Activated naive CD4-positive, alpha-beta T cell treated with anti-CD3 and anti-CD28 coated beads for 36 hours (primary cell): Measurements from ENCODE around the gene TGM2. TPM values are rescaled to one million over a fixed set of nuclear protein-coding genes. Genes with fewer than 3 reads are reported as not detected.

ENCODE experiments used
- CTCF ChIA-PET: fragments of 350-600 bp; sonication (Branson Sonifier 250); formaldehyde crosslinking; loops from one replicate; lab custom pipeline; 2021; ENCODE audit warnings: antibody characterized with exemption; lab: Charles Lee
- DNase-seq: peaks from one replicate; pipeline ENCODE4 v3.0.0-alpha.2; 2020
- H3K27ac Mint-ChIP-seq: one replicate; pipeline ENCODE4 v1.8.0; 2021; ENCODE audit warnings: mild to moderate bottlenecking, mixed read lengths
- H3K27me3 Mint-ChIP-seq: one replicate; pipeline ENCODE4 v1.8.0; 2021; ENCODE audit warnings: low read depth, mixed read lengths
- H3K36me3 Mint-ChIP-seq: one replicate; pipeline ENCODE4 v1.8.0; 2021; ENCODE audit warnings: low read depth, mixed read lengths
- H3K4me1 Mint-ChIP-seq: one replicate; pipeline ENCODE4 v1.8.0; 2021; ENCODE audit warnings: low read depth, mixed read lengths
- H3K4me3 Mint-ChIP-seq: one replicate; pipeline ENCODE4 v1.8.0; 2021; ENCODE audit warnings: mild to moderate bottlenecking, moderate library complexity, mixed read lengths
- H3K9me3 Mint-ChIP-seq: one replicate; pipeline ENCODE4 v1.8.0; 2021; ENCODE audit warnings: mixed read lengths
- intact Hi-C: fragments of 100-400 bp; cut with micrococcal nuclease; formaldehyde crosslinking; loops from one replicate; pipeline ENCODE4 v1.15.1; 2023
- total RNA-seq, 2 experiments: library from RNA; stranded (reverse); gene quantifications; one replicate each; pipeline ENCODE4 v1.2.3, GENCODE V29; 2021

The TGM2 gene
- total RNA-seq, 2 experiments from 2014 or later: not detected

DNA sequence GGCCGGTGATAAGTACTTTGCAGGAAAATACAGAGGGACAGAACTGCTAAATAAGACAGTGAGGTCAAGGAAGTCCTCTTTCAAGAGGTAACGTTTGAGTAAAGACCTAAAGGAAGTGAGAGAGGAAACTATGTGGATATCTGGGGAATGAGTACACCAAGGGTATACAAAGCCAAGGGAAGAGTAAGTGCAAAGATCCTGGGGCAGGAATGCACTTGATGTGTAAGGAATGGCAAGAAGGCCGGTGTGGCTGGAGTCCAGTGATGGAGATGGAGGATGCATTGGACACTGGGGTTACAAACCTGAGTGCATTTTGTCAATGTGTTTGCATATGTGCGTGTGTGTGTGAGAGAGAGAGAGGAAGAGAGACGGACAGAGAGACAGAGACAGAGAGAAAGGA, 32.1 kb upstream of the TGM2 start:
- no peak for DNase-seq
- CTCF ChIA-PET: interaction anchor here (0.6 kb wide), 1 partner anchor 510 kb away, joined by 3 read pairs; no protein-coding TSS in a partner anchor
- H3K36me3 Mint-ChIP-seq: no peaks in the 10 kb centered on the region
- no peaks in the 10 kb centered on the region for H3K4me1 Mint-ChIP-seq
- H3K27me3 Mint-ChIP-seq: peaks cover 7% of the 10 kb centered on the region
- H3K4me3 Mint-ChIP-seq: no peak overlapping the region
- intact Hi-C loops: no loop called here
- H3K9me3 Mint-ChIP-seq: no peaks in the 10 kb centered on the region
- no peak overlapping the region for H3K27ac Mint-ChIP-seq

DNA sequence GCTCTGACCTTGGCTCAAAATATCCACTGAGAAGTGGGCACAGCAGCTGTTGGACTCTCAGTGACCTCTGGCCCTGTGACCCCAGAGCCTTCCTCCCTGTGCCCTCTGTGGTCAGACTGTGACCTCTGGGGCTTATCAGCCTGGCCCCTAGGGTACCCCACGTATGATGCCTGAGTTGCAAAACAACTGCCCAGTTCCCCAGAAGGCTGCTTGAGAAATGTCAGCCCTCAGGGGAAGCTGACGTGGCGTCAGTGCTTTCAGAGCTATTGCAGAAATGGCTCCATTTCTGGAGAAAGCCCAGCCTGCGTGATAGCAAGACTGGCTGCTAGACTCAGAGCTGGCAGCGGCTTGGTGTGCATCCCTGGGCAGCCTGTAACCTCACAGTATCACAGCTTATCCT, 31.5 kb upstream of the TGM2 start:
- CTCF ChIA-PET: interaction anchor here (0.9 to 1.0 kb wide), 2 partner anchors 24 to 27 kb away, joined by 3 read pairs; no protein-coding TSS in a partner anchor
- intact Hi-C loops: no loop called here

DNA sequence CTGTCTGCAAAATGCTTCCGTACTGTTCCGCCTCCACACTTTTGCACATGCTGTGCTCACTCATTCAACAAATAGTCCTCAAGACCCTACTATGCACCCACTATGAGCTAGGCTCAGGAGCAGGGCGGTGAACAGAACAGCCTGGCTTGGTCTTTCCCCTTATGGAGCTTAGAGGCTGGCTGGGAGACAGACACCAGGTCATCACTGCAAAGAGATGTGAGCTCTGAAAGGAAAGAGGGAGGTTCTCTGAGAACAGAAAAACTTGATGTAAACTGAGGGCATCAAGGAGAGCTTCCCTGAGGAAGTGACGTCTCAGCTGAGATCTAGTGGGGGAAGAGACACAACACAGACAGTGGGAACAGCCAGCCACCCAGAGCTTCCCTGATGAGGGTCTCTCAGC, 31.0 kb upstream of the TGM2 start:
- no peak overlapping the region for H3K4me3 Mint-ChIP-seq
- no peaks in the 10 kb centered on the region for H3K4me1 Mint-ChIP-seq
- no peaks in the 10 kb centered on the region for H3K36me3 Mint-ChIP-seq
- no peak overlapping the region for H3K27ac Mint-ChIP-seq
- intact Hi-C loops: no loop called here
- peaks cover 7% of the 10 kb centered on the region for H3K27me3 Mint-ChIP-seq
- no peak for DNase-seq
- CTCF ChIA-PET: interaction anchor here (0.9 to 1.0 kb wide), 2 partner anchors 25 to 27 kb away, joined by 3 read pairs; no protein-coding TSS in a partner anchor
- no peaks in the 10 kb centered on the region for H3K9me3 Mint-ChIP-seq

More for the DNA sequence above, 31.5 kb upstream of the TGM2 start:
- Mint-ChIP-seq H3K9me3 (no peaks in the 10 kb centered on the region), H3K27ac (no peak overlapping the region), H3K4me3 (no peak overlapping the region), H3K36me3 (no peaks in the 10 kb centered on the region), H3K4me1 (no peaks in the 10 kb centered on the region), H3K27me3 (peaks cover 7% of the 10 kb centered on the region)
- no peak for DNase-seq

DNA sequence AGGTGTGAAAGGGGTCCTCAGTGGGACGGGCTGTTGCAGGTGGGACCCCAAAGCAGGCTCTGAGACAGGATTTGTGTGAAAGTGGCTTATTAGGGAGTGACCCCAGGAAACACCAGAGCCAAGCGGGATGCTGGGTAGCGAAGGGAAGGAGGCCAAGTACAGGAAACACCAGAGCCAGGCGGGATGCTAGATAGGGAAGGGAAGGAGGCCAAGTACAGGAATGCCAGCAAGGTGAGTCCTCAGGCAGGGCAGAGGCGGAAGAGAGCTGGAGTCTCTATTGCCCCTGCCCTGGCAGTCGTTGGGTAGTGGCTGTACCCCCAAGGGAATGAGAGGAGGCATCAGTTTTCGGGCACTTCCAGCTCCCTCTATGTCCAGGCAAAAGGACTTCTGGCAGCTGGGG, 30.5 kb upstream of the TGM2 start:
- Mint-ChIP-seq H3K4me1 (no peaks in the 10 kb centered on the region), H3K27me3 (peaks cover 7% of the 10 kb centered on the region), H3K9me3 (no peaks in the 10 kb centered on the region), H3K27ac (no peak overlapping the region), H3K36me3 (no peaks in the 10 kb centered on the region), H3K4me3 (no peak overlapping the region)
- no peak for DNase-seq
- intact Hi-C loops: no loop called here
- CTCF ChIA-PET: interaction anchor here (0.9 to 1.0 kb wide), 2 partner anchors 25 to 28 kb away, joined by 3 read pairs; no protein-coding TSS in a partner anchor

DNA sequence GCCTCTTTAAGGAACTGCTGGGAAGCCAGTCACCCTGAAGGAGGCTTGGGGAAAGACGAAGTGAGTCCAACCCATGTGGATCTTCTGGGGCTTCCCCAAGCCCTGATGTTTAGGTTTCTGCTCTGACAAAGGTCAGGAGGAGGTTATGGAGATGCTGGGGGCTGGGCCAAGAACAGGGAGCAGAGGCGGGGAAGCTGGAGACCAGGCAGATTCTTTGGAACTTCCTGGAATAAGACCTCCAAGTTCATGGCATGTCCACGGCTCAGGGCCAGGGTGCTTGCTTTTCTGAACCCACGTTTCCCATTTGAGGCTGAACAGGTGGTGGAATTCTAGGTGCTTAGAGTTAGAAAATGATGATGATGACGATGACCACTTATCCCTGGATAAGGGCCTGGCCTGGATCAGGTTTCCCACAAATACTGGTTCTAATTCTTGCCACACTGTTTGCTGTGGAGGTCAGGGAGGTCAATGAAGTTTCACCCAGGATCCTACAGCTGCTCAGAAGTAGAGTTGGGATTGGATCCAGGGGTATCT, 30.0 kb upstream of the TGM2 start:
- Mint-ChIP-seq H3K9me3 (no peaks in the 10 kb centered on the region), H3K4me3 (no peak overlapping the region), H3K36me3 (no peaks in the 10 kb centered on the region), H3K4me1 (no peaks in the 10 kb centered on the region), H3K27me3 (peaks cover 7% of the 10 kb centered on the region), H3K27ac (no peak overlapping the region)
- DNase-seq: no peak
- CTCF ChIA-PET: no interaction called here
- intact Hi-C loops: no loop called here

DNA sequence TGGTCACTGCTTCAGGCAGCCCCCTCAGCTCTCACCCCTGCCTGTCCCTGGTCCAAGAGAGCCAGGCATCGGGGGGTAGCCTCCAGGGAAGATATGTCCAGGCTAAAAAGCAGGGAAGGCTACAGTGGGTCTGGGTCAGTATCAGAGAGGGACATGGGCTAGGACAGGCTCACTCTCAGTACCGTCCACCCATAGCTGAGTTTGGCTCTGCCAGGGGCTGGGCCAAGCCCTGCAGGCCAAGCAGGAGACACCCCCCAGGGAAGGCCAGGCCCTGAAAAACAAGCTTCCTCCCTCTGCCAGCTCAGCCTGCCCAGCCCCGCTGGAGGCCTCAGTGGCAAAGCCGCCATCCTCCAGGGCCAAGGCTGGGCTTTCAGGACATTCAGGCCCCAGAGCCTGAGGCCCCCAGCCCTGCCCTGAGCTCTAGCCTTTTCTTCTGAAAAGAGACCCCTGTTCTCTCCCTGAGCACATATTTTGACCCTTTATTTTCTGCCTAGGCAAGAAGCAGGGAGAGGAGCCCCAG, 28.6 kb upstream of the TGM2 start:
- Mint-ChIP-seq H3K4me3 (no peak overlapping the region), H3K27me3 (peaks cover 7% of the 10 kb centered on the region), H3K9me3 (no peaks in the 10 kb centered on the region), H3K36me3 (no peaks in the 10 kb centered on the region), H3K4me1 (no peaks in the 10 kb centered on the region), H3K27ac (no peak overlapping the region)
- DNase-seq: no peak
- CTCF ChIA-PET: no interaction called here
- intact Hi-C loops: no loop called here

DNA sequence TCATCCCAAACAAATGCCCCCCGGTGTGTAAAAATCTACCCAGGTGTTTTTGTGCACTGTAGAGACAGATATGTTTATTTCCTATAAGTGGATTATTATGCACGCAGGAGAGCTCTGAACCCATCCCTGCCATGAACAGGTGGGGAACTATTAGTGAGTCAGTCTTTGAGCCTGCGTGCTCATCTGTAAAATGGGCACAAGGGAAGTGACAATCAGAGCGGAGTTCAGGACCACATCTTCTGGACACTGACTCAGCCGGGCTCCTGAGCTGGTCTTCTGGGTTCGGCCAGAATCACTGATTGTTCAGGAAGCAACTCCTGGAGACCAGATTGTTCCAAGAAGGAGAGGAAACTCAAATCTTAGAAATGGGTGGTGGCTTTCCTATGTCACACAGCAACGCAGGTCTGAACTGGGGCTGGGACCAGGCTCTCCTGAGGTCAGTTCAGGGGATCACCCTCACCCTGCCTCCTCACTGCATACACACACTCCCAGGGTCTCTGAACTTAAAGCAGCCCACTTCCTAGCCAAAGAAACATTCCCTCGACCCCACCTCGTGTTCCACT, 27.3 kb upstream of the TGM2 start:
- Mint-ChIP-seq H3K9me3 (no peaks in the 10 kb centered on the region), H3K4me3 (no peak overlapping the region), H3K27ac (no peak overlapping the region), H3K36me3 (no peaks in the 10 kb centered on the region), H3K4me1 (no peaks in the 10 kb centered on the region), H3K27me3 (peaks cover 9% of the 10 kb centered on the region)
- CTCF ChIA-PET: interaction anchor here (0.6 kb wide), 1 partner anchor 42 kb away, joined by 5 read pairs; no protein-coding TSS in a partner anchor
- DNase-seq: no peak
- intact Hi-C loops: no loop called here

DNA sequence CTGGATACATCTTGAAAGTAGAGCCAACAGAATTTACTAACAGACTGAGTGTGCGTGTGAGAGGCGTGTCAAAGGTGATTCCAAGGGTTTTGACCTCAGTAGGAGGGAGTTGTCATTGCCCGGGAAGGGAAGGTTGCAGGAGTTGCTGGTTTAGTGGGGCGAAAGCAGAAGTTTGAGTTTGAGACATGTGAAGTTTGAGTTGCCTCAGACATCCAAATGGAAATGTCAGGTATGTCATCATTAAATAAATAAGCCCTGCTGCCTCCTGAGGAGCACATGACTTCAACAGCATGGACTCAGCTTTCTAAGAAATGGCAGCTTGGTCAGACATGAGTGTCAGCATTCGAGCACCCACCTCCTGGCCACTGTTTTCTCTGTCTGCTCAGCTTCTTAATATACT, 26.6 kb upstream of the TGM2 start:
- Mint-ChIP-seq H3K27ac (no peak overlapping the region), H3K4me3 (no peak overlapping the region), H3K36me3 (no peaks in the 10 kb centered on the region), H3K4me1 (no peaks in the 10 kb centered on the region), H3K27me3 (peaks cover 10% of the 10 kb centered on the region), H3K9me3 (no peaks in the 10 kb centered on the region)
- CTCF ChIA-PET: no interaction called here
- no peak for DNase-seq
- intact Hi-C loops: no loop called here

DNA sequence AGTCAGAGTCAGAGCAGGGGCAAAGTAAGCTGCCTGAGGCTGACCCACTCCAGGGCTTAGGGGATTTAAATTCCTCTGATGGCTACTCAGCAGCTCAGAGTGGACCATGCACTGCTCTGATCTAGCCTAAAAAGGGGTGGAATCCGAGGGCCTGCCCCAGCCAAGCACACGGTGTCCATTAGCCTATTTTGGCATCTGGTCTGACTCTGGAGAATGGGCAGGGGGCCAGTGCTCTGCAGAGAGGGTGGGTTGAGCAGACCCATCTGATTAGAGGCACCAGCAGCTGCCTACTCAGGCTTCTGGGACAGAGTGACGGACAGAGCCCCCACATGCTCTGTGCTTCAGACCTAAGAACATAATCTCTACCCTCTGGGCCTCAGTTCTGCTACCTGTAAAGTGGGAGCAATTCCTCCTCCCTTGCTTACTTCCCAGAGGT, 25.9 kb upstream of the TGM2 start:
- H3K36me3 Mint-ChIP-seq: no peaks in the 10 kb centered on the region

DNA sequence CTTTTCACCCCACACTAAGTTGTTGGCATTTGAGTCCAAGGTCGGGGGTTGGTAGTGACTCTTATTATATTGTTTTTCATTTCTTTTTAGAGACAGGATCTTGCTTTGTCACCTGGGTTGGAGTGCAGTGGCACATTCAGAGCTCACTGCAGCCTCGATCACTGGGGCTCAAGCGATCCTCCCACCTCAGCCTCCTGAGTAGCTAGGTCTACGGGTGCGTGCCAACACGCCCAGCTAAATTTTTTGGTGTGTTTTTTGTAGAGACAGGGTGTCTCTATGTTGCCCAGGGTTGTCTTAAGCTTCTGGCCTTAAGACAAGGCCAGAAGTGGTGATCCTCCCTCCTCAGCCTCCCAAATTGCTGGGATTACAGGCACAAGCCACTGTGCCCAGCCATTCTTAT, 25.1 kb upstream of the TGM2 start:
- H3K4me1 Mint-ChIP-seq: no peaks in the 10 kb centered on the region
- intact Hi-C loops: no loop called here
- peaks cover 9% of the 10 kb centered on the region for H3K27me3 Mint-ChIP-seq
- H3K9me3 Mint-ChIP-seq: no peaks in the 10 kb centered on the region
- H3K36me3 Mint-ChIP-seq: no peaks in the 10 kb centered on the region
- CTCF ChIA-PET: interaction anchor here (0.6 kb wide), 1 partner anchor 166 kb away, joined by 4 read pairs; no protein-coding TSS in a partner anchor
- no peak overlapping the region for H3K27ac Mint-ChIP-seq
- DNase-seq: no peak
- no peak overlapping the region for H3K4me3 Mint-ChIP-seq

More for the DNA sequence above, 25.9 kb upstream of the TGM2 start:
- CTCF ChIA-PET: no interaction called here
- no peak for DNase-seq
- intact Hi-C loops: no loop called here
- Mint-ChIP-seq H3K4me1 (no peaks in the 10 kb centered on the region), H3K27me3 (peaks cover 12% of the 10 kb centered on the region), H3K9me3 (no peaks in the 10 kb centered on the region), H3K27ac (no peak overlapping the region), H3K4me3 (no peak overlapping the region)

DNA sequence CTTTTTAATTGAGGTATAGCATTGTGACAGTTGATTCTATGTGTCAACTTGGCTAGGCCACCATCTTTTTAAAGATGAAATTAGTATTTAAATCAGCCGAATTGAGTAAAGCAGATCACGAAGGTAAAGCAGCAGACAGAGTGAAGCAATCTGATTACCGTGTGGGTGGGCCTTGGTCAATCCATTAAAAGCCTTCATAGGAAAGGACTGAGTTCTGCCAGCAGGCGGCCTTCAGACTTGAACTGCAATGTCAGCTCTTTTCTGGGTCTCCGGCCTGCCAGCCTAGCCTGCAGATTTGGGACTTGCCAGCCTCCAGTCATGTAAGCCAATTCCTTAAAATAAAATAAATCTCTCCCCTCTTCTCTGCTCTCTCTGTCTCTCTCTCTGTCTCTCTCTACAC, 22.4 kb upstream of the TGM2 start:
- Mint-ChIP-seq H3K36me3 (no peaks in the 10 kb centered on the region), H3K4me1 (no peaks in the 10 kb centered on the region), H3K4me3 (no peak overlapping the region), H3K27ac (no peak overlapping the region), H3K9me3 (no peaks in the 10 kb centered on the region), H3K27me3 (peaks cover 10% of the 10 kb centered on the region)
- no peak for DNase-seq
- intact Hi-C loops: no loop called here
- CTCF ChIA-PET: no interaction called here

DNA sequence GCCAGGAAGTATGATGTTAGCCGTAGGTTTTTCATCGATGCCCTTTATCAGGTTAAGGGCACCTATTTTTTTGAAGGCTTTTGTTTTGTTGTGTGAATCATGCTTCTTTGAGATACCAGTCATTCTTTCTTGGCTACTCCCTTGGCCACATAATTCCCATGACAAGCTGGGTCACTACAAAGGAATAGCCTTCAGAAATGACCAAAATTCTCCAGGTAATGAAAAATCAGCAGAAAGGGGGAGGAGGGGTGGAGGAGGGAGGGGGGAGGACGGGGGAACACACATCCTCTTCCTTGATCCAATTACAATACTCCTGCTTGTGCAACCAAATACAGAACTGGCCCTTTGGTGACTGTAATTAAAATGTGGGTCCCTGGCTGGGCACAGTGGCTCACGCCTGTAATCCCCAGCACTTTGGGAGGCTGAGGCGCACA, 21.7 kb upstream of the TGM2 start:
- no peaks in the 10 kb centered on the region for H3K36me3 Mint-ChIP-seq
- CTCF ChIA-PET: no interaction called here

DNA sequence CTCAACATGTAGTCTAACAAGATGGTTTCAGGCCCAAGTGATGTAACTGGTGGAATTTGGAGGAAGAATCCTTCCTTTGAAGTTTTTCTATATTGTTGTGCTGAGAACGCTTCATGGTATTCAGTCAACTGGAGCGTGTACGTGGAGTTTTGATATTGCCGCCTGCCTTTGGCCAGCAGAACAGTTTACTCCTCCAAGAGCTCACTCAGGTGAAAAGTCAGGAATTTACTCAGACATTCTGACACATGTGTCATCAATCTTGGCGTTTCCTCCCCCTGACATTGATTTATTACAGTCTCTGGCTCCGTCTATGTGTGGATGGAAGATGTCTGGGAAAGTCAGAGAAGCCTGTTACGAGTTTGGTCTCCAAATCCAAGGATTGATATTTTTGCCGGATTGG, 19.0 kb upstream of the TGM2 start:
- Mint-ChIP-seq H3K27ac (no peak overlapping the region), H3K9me3 (no peaks in the 10 kb centered on the region), H3K4me3 (no peak overlapping the region), H3K27me3 (peaks cover 11% of the 10 kb centered on the region), H3K36me3 (no peaks in the 10 kb centered on the region), H3K4me1 (no peaks in the 10 kb centered on the region)
- CTCF ChIA-PET: no interaction called here
- DNase-seq: no peak
- intact Hi-C loops: no loop called here

More for the DNA sequence above, 21.7 kb upstream of the TGM2 start:
- H3K4me3 Mint-ChIP-seq: no peak overlapping the region
- H3K4me1 Mint-ChIP-seq: no peaks in the 10 kb centered on the region
- H3K27me3 Mint-ChIP-seq: peaks cover 11% of the 10 kb centered on the region
- no peak overlapping the region for H3K27ac Mint-ChIP-seq
- no peaks in the 10 kb centered on the region for H3K9me3 Mint-ChIP-seq
- intact Hi-C loops: no loop called here
- no peak for DNase-seq
